Right forelimb (tissue), 1 donor: ENCODE measurements around the gene AZU1.
A peak's percentile ranks its signal among the peaks of the same experiment; 100 is the strongest.

ENCODE experiments used
- DNase-seq: peaks from one replicate; pipeline ENCODE4 v3.0.0-alpha.2; 2018

The AZU1 gene

GRCh38 chr19:827710-828321 is at the start of gene AZU1:
AZU1 (plus strand) TSS chr19:827837; CDS start chr19:827847, 10 bp downstream.
- no peak for DNase-seq

- DNase-seq: peak; percentile 70
Measured at GRCh38 chr19:778910-779653, 48.6 kb upstream of the AZU1 start.

- no peak for DNase-seq
Measured at GRCh38 chr19:780935-781334, 46.7 kb upstream of the AZU1 start.

- no peak for DNase-seq
Measured at GRCh38 chr19:781800-782184, 45.8 kb upstream of the AZU1 start.

- DNase-seq: no peak
Measured at GRCh38 chr19:782185-782877, 45.3 kb upstream of the AZU1 start.

- no peak for DNase-seq
Measured at GRCh38 chr19:782878-783668, 44.6 kb upstream of the AZU1 start.

GRCh38 chr19:784541-784940 is 43.1 kb upstream of the AZU1 start:
- no peak for DNase-seq

- DNase-seq: no peak
Measured at GRCh38 chr19:787536-787935, 40.1 kb upstream of the AZU1 start.

- DNase-seq: no peak
Measured at GRCh38 chr19:788686-788982, 39.0 kb upstream of the AZU1 start.

GRCh38 chr19:788983-789700 is 38.5 kb upstream of the AZU1 start:
- no peak for DNase-seq

GRCh38 chr19:789701-790060 is 38.0 kb upstream of the AZU1 start:
- DNase-seq: no peak

- no peak for DNase-seq
Measured at GRCh38 chr19:791007-791566, 36.5 kb upstream of the AZU1 start.

GRCh38 chr19:791567-792305 is 35.9 kb upstream of the AZU1 start:
- DNase-seq: no peak

GRCh38 chr19:792306-792885 is 35.2 kb upstream of the AZU1 start:
- no peak for DNase-seq

GRCh38 chr19:793806-794205 is 33.8 kb upstream of the AZU1 start:
- no peak for DNase-seq

- peak; percentile 52 for DNase-seq
Measured at GRCh38 chr19:795073-795611, 32.5 kb upstream of the AZU1 start.

GRCh38 chr19:795691-796581 is 31.7 kb upstream of the AZU1 start:
- DNase-seq: no peak

- peak; percentile 99 for DNase-seq
Measured at GRCh38 chr19:796692-797527, 30.7 kb upstream of the AZU1 start, which contains the start of gene PTBP1. PTBP1 (plus strand) TSS chr19:797452; CDS start chr19:797498, 46 bp downstream.
